ENCODE results near the gene TREH. TPM values are rescaled to one million over a fixed set of nuclear protein-coding genes. Genes with fewer than 3 reads are reported as not detected.
A peak's percentile ranks its signal among the peaks of the same experiment; 100 is the strongest.

Gene TREH
- total RNA-seq, 1 donor from 2014 or later: 0.46 TPM

DNA sequence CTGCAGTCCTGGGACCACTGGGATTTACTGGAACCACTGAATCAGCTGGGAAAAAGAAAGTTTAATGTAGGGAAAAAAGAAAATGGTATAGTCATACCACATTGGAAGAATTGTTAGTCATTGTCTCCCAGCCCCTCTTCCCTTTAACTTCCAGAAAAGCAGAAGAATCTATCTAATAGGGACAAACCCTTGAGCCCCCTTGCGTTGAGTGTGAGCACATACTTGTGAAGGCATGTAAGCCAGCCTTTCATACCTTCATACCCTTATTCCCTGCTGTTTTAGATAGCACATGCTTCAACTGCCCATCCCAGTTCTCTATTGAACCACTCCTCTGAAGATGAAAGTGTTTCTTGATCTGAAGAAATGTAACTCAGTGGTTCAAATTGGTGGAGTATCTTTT, 6.6 kb downstream of the TREH start:
- Histone ChIP-seq H3K9me3 (no peaks in the 10 kb centered on the region), H3K4me3 (no peak overlapping the region), H3K27ac (no peak overlapping the region), H3K36me3 (no peaks in the 10 kb centered on the region), H3K27me3 (no peaks in the 10 kb centered on the region), H3K4me1 (no peaks in the 10 kb centered on the region)
- DNase-seq (no peak), ATAC-seq (peak; percentile 26)
- TF ChIP-seq, protein P1, sequence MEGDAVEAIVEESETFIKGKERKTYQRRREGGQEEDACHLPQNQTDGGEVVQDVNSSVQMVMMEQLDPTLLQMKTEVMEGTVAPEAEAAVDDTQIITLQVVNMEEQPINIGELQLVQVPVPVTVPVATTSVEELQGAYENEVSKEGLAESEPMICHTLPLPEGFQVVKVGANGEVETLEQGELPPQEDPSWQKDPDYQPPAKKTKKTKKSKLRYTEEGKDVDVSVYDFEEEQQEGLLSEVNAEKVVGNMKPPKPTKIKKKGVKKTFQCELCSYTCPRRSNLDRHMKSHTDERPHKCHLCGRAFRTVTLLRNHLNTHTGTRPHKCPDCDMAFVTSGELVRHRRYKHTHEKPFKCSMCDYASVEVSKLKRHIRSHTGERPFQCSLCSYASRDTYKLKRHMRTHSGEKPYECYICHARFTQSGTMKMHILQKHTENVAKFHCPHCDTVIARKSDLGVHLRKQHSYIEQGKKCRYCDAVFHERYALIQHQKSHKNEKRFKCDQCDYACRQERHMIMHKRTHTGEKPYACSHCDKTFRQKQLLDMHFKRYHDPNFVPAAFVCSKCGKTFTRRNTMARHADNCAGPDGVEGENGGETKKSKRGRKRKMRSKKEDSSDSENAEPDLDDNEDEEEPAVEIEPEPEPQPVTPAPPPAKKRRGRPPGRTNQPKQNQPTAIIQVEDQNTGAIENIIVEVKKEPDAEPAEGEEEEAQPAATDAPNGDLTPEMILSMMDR (IDR thresholded peaks at IDR 0.05): no peak
- intact Hi-C loops (cut with DNase I): no loop called here

DNA sequence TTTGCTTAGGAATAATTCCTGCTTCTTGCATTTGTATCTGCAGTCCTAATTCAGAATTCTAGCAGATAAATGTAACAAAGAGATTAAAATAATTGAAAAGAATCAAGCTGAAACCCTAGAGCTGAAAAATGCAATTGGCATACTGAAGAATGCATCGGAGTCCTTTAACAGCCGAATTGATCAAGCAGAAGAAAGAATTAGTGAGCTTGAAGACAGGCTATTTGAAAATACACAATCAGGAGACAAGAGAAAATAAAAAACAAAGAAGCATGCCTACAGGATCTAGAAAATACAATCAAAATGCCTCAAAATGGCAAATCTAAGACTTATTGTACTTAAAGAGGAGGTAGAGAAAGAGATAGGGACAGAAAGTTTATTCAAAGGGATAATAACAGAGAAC, 8.2 kb downstream of the TREH start:
- DNase-seq (no peak), ATAC-seq (no peak)
- Histone ChIP-seq H3K9me3 (no peaks in the 10 kb centered on the region), H3K27ac (no peak overlapping the region), H3K4me1 (no peaks in the 10 kb centered on the region), H3K36me3 (no peaks in the 10 kb centered on the region), H3K27me3 (no peaks in the 10 kb centered on the region), H3K4me3 (no peak overlapping the region)
- intact Hi-C loops (cut with DNase I): no loop called here
- TF ChIP-seq, protein P1 (IDR thresholded peaks at IDR 0.05): no peak

GRCh38 chr11:118670063-118670462, 9.4 kb downstream of the TREH start:
- Histone ChIP-seq H3K27ac (no peak overlapping the region), H3K4me3 (no peak overlapping the region), H3K4me1 (no peaks in the 10 kb centered on the region), H3K9me3 (no peaks in the 10 kb centered on the region), H3K27me3 (no peaks in the 10 kb centered on the region), H3K36me3 (no peaks in the 10 kb centered on the region)
- TF ChIP-seq, protein P1 (IDR thresholded peaks at IDR 0.05): no peak
- DNase-seq (no peak), ATAC-seq (no peak)
- intact Hi-C loops (cut with DNase I): no loop called here

- no peaks in the 10 kb centered on the region for H3K27me3 ChIP-seq
- TF ChIP-seq, protein P1 (IDR thresholded peaks at IDR 0.05): no peak
- no peak overlapping the region for H3K27ac ChIP-seq
- intact Hi-C loops (cut with DNase I): no loop called here
- H3K4me1 ChIP-seq: no peaks in the 10 kb centered on the region
- H3K4me3 ChIP-seq: no peak overlapping the region
- no peaks in the 10 kb centered on the region for H3K9me3 ChIP-seq
- ATAC-seq: no peak
- H3K36me3 ChIP-seq: no peaks in the 10 kb centered on the region
- DNase-seq: peak; percentile 13
Measured at GRCh38 chr11:118666371-118666770, 13.1 kb downstream of the TREH start.

GRCh38 chr11:118663902-118664301, 15.5 kb downstream of the TREH start:
- H3K27me3 ChIP-seq: no peaks in the 10 kb centered on the region
- intact Hi-C loops (cut with DNase I): no loop called here
- ATAC-seq (no peak), DNase-seq (no peak)
- no peaks in the 10 kb centered on the region for H3K36me3 ChIP-seq
- H3K9me3 ChIP-seq: no peaks in the 10 kb centered on the region
- H3K27ac ChIP-seq: no peak overlapping the region
- H3K4me1 ChIP-seq: peaks cover 7% of the 10 kb centered on the region
- no peak overlapping the region for H3K4me3 ChIP-seq
- TF ChIP-seq, protein P1 (IDR thresholded peaks at IDR 0.05): no peak

GRCh38 chr11:118663381-118663780, 16.1 kb downstream of the TREH start:
- Histone ChIP-seq H3K36me3 (no peaks in the 10 kb centered on the region), H3K4me1 (peaks cover 7% of the 10 kb centered on the region), H3K27ac (no peak overlapping the region), H3K9me3 (no peaks in the 10 kb centered on the region), H3K27me3 (no peaks in the 10 kb centered on the region), H3K4me3 (no peak overlapping the region)
- DNase-seq (no peak), ATAC-seq (no peak)
- TF ChIP-seq, protein P1 (IDR thresholded peaks at IDR 0.05): no peak
- intact Hi-C loops (cut with DNase I): no loop called here

Measured in upper lobe of right lung (tissue), 1 donor.